ENCODE measurements around the gene ROCK2.

DNA sequence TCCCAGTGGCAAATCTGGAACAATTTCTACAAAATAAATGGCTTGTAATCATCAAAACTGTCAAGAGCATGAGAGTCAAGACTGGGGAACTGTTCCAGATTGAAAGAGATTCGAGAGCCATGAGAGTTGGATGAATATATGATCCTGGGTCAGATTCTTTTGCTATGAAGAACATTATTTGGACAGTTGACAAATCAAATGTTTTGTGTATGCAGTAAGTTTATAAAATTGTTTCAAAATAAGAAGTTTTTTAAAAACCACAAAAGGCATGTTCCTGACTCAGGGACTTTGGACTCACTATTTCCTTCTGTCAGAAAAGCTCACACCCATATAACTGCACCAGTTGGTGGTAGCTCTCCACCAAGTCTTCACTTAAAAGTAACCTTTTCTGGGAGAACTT lies 38.5 kb downstream of the ROCK2 start:
- TF ChIP-seq, protein P1, sequence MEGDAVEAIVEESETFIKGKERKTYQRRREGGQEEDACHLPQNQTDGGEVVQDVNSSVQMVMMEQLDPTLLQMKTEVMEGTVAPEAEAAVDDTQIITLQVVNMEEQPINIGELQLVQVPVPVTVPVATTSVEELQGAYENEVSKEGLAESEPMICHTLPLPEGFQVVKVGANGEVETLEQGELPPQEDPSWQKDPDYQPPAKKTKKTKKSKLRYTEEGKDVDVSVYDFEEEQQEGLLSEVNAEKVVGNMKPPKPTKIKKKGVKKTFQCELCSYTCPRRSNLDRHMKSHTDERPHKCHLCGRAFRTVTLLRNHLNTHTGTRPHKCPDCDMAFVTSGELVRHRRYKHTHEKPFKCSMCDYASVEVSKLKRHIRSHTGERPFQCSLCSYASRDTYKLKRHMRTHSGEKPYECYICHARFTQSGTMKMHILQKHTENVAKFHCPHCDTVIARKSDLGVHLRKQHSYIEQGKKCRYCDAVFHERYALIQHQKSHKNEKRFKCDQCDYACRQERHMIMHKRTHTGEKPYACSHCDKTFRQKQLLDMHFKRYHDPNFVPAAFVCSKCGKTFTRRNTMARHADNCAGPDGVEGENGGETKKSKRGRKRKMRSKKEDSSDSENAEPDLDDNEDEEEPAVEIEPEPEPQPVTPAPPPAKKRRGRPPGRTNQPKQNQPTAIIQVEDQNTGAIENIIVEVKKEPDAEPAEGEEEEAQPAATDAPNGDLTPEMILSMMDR (IDR thresholded peaks at IDR 0.05): no peak
- TF ChIP-seq POLR2A (IDR thresholded peaks at IDR 0.05): no peak
